ENCODE data around the gene THRB.

DNA sequence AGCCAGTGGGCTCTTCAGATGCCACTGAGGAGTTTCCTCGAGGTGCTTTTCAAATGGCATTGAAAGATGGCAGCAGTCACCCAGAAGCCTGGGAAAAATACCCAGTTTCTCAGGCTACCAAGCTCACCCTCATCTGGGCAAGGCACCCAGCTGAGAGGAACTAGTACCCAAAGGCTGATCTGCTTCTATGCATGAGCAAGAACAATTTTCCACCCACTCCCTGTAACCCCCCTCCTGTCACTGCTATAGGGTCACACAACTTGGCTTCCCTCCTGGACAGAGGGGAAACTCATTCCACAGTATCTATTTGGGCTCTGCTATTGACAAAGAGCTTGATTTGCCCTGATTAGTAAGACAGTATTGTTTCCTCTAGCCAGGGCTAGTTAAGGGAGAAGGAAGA is 31.9 kb downstream of the THRB start:
- TF ChIP-seq CTCF (IDR thresholded peaks at IDR 0.05; ENCODE audit: insufficient read depth, low read length, poor library complexity, severe bottlenecking) (no peak), EZH2phosphoT487 (conservative IDR thresholded peaks at IDR 0.05; ENCODE audit: low read length) (no peak)

Measured in SU-DHL-6 (cell line).